Lung microvascular endothelial cell (primary cell): ENCODE data around the gene ZNF284. TPM values are rescaled to one million over a fixed set of nuclear protein-coding genes. Genes with fewer than 3 reads are reported as not detected.
"Not testable (repeated sequence)": the region's sequence is repeated elsewhere in the genome, so short reads cannot be mapped to it uniquely, and the experiment has no call there.

Experiments used
- DNase-seq, 2 donors: peaks; one replicate each; pipeline versions ENCODE4 v3.0.0 to v3.0.0-alpha.2; 2010; ENCODE audit warnings: low read depth in 2 of 2
- total RNA-seq: library from RNA; depleted of rRNA; stranded (reverse); fragments of >200 nt; gene quantifications from 2 replicates; pipeline ENCODE4 v1.2.1, GENCODE V29; 2014

ZNF284 gene
- total RNA-seq, 1 donor from 2014 or later = 2.8 TPM

GRCh38 chr19:44111910-44112463 is 40.0 kb downstream of the ZNF284 start:
- peak; percentile 59 to 69 for DNase-seq

- DNase-seq = no peak
Measured at GRCh38 chr19:44112802-44113137, 40.8 kb downstream of the ZNF284 start.

- peak; percentile 97 to 98 for DNase-seq
Measured at GRCh38 chr19:44113138-44113783, 41.3 kb downstream of the ZNF284 start, which contains the start of gene ZNF225. TSS of gene ZNF225 (plus strand) at chr19:44113399. CDS start at chr19:44115828, 2,429 bp downstream.

- no peak for DNase-seq
Measured at GRCh38 chr19:44113784-44114390, 41.9 kb downstream of the ZNF284 start.

- not testable (repeated sequence) for DNase-seq
Measured at GRCh38 chr19:44121162-44121561, 49.2 kb downstream of the ZNF284 start.

- no peak for DNase-seq
Measured at GRCh38 chr19:44131955-44132354, 60.0 kb downstream of the ZNF284 start.

Other genes starting within 250 kb of the ZNF284 start
- 5.0 and 8.5 TPM in 2 replicates for gene ZNF283, start 244.8 kb upstream of the ZNF284 start, total RNA-seq
- 0.44 and 0.60 TPM in 2 replicates for gene ZNF404, start 188.2 kb upstream of the ZNF284 start, total RNA-seq
- 13.7 and 16.9 TPM in 2 replicates for gene ZNF45, start 136.9 kb upstream of the ZNF284 start, total RNA-seq
- 3.3 and 4.0 TPM in 2 replicates for gene ZNF221, start 120.9 kb upstream of the ZNF284 start, total RNA-seq
- 5.4 and 7.3 TPM in 2 replicates for gene ZNF155, start 88.0 kb upstream of the ZNF284 start, total RNA-seq
- gene ZNF230, start 69.2 kb upstream of the ZNF284 start, total RNA-seq = 2.0 and 2.6 TPM in 2 replicates
- 4.4 and 5.4 TPM in 2 replicates for gene ZNF222, start 46.8 kb upstream of the ZNF284 start, total RNA-seq
- gene ZNF223, start 20.1 kb upstream of the ZNF284 start, total RNA-seq = 2.8 and 5.0 TPM in 2 replicates
- 19.0 and 27.8 TPM in 2 replicates for gene ZNF224, start 22.2 kb downstream of the ZNF284 start, total RNA-seq
- 4.4 and 7.3 TPM in 2 replicates for gene ZNF225, start 41.2 kb downstream of the ZNF284 start, total RNA-seq
- 5.0 and 9.7 TPM in 2 replicates for gene ZNF234, start 69.4 kb downstream of the ZNF284 start, total RNA-seq
- gene ZNF226, start 92.9 kb downstream of the ZNF284 start, total RNA-seq = 12.0 and 13.1 TPM in 2 replicates
- gene ZNF227, start 140.4 kb downstream of the ZNF284 start, total RNA-seq = 14.4 and 18.1 TPM in 2 replicates
- gene ZNF233, start 187.7 kb downstream of the ZNF284 start, total RNA-seq = 1.3 and 1.8 TPM in 2 replicates
- 3.5 and 7.5 TPM in 2 replicates for gene ZNF235, start 232.9 kb downstream of the ZNF284 start, total RNA-seq